Measurements from ENCODE around the gene PXK. TPM values are rescaled to one million over a fixed set of nuclear protein-coding genes. Genes with fewer than 3 reads are reported as not detected.
"Not testable (repeated sequence)": the region's sequence is repeated elsewhere in the genome, so short reads cannot be mapped to it uniquely, and the experiment has no call there.

PXK gene
- 10 to 100 TPM; 31.5 to 33.4 TPM for total RNA-seq

DNA sequence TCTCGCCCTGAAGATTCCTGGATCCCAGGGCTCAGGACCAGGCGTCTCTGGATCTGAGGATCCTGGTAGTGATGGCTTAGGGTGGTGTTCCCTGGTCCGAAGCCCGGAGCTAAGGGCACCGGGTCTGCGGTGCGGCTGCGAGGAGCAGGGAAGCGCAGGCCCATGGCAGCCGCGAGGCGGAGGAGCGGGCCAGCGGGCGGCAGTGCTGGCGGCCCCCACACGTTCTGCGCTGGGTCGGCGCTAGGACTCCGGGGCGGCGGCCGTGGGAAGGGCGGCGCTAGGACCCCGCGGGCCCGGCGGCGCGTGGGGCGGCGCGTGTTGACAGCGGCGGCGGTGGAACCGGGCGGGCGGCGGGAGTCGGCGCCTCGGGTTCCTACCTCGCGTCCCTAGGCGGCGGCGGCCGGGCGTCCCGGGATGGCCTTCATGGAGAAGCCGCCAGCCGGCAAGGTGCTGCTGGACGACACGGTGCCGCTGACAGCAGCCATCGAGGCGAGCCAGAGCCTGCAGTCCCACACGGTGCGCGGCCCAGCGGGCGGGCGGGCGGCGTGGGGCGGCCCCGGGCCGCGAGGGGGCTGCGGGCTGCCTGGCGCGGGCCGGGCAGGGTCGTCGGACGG, at the start of gene PXK:
Gene PXK, plus strand, starts transcription at position 318 of the 614 bp plus-strand sequence. Its CDS starts 97 bp downstream, at position 415.
- ATAC-seq (peak; percentile 94), DNase-seq (peak; percentile 84)
- ChIA-PET POLR2A (interaction anchor here (0.6 to 5.7 kb wide), 8 partner anchors 14 to 735 kb away, joined by 3 to 42 read pairs (median 3); no protein-coding TSS in a partner anchor), CTCF (interaction anchor here (0.6 to 6.5 kb wide), 12 partner anchors 8 to 160 kb away, joined by 3 to 55 read pairs (median 4); partner anchors contain the start of genes HTD2, KCTD6 and RPP14)
- Mint-ChIP-seq H3K27ac (peak within 1 kb of the TSS; percentile 94), H3K9me3 (ENCODE audit: insufficient read depth) (no peaks in the 10 kb centered on the region), H3K36me3 (ENCODE audit: low read depth) (peaks cover 11% of the 10 kb centered on the region), H3K4me1 (ENCODE audit: low read depth) (peaks cover 41% of the 10 kb centered on the region), H3K4me3 (peak within 1 kb of the TSS; percentile 100), H3K27me3 (ENCODE audit: low read depth) (no peaks in the 10 kb centered on the region)

- H3K27ac Mint-ChIP-seq = no peak overlapping the region
- H3K9me3 Mint-ChIP-seq (ENCODE audit: insufficient read depth) = no peaks in the 10 kb centered on the region
- CTCF ChIA-PET = interaction anchor here (1.3 kb wide), 2 partner anchors 14 to 21 kb away, joined by 3 to 6 read pairs; partner anchors contain the start of genes HTD2 and RPP14
- no peak overlapping the region for H3K4me3 Mint-ChIP-seq
- POLR2A ChIA-PET = no interaction called here
- no peaks in the 10 kb centered on the region for H3K4me1 Mint-ChIP-seq (ENCODE audit: low read depth)
- H3K36me3 Mint-ChIP-seq (ENCODE audit: low read depth) = peaks cover 3% of the 10 kb centered on the region
- no peaks in the 10 kb centered on the region for H3K27me3 Mint-ChIP-seq (ENCODE audit: low read depth)
- DNase-seq (no peak), ATAC-seq (no peak)
Measured at GRCh38 chr3:58285334-58285733, 47.4 kb upstream of the PXK start.

DNA sequence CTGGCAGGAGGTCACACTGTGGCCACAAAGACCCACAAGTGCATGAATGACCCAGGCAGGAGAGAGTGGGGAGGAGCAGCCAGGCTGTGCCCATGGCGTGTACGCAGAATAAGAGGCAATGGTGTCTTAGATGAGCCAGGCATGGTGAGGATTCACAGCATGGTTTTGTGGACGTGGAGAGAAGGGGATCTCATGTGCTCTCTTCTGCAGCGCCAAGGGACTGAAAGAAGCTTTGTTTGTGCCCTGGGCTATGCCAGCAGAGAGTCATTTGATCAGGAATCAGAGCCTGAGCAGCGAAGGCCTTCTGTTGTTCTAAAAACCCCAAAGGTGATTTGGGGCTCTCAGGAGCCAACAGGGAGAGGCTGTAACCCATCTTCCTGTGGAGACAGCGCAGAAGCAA, 45.3 kb upstream of the PXK start:
- ATAC-seq (no peak), DNase-seq (no peak)
- POLR2A ChIA-PET = no interaction called here
- Mint-ChIP-seq H3K4me1 (ENCODE audit: low read depth) (no peaks in the 10 kb centered on the region), H3K27ac (no peak overlapping the region), H3K4me3 (no peak overlapping the region), H3K9me3 (ENCODE audit: insufficient read depth) (no peaks in the 10 kb centered on the region), H3K27me3 (ENCODE audit: low read depth) (no peaks in the 10 kb centered on the region), H3K36me3 (ENCODE audit: low read depth) (peaks cover 3% of the 10 kb centered on the region)
- CTCF ChIA-PET = interaction anchor here (0.8 kb wide), 2 partner anchors 70 to 72 kb away, joined by 3 read pairs; no protein-coding TSS in a partner anchor

- ChIA-PET POLR2A (no interaction called here), CTCF (interaction anchor here (0.8 kb wide), 2 partner anchors 71 to 73 kb away, joined by 3 read pairs; no protein-coding TSS in a partner anchor)
- H3K9me3 Mint-ChIP-seq (ENCODE audit: insufficient read depth) = no peaks in the 10 kb centered on the region
- H3K36me3 Mint-ChIP-seq (ENCODE audit: low read depth) = peaks cover 3% of the 10 kb centered on the region
- H3K27me3 Mint-ChIP-seq (ENCODE audit: low read depth) = no peaks in the 10 kb centered on the region
- H3K4me1 Mint-ChIP-seq (ENCODE audit: low read depth) = no peaks in the 10 kb centered on the region
- H3K4me3 Mint-ChIP-seq = no peak overlapping the region
- ATAC-seq (no peak), DNase-seq (no peak)
- no peak overlapping the region for H3K27ac Mint-ChIP-seq
Measured at GRCh38 chr3:58288011-58288728, 44.5 kb upstream of the PXK start.

DNA sequence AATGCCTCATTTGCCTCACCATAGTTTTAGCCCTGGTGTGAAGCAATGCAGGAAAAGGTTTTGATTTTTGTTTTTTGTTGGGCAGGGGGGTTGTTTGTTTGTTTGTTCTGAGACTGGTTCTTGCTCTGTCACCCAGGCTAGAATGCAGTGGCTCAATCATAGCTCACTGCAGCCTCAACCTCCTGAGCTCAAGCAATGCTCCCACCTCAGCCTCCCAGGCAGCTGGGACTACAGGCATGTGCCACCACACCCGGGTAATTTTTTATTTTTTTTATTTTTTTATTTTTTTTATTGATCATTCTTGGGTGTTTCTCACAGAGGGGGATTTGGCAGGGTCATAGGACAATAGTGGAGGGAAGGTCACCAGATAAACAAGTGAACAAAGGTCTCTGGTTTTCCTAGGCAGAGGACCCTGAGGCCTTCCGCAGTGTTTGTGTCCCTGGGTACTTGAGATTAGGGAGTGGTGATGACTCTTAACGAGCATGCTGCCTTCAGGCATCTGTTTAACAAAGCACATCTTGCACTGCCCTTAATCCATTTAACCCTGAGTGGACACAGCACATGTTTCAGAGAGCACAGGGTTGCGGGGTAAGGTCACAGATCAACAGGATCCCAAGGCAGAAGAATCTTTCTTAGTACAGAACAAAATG, 43.6 kb upstream of the PXK start:
- CTCF ChIA-PET = not testable (repeated sequence)

DNA sequence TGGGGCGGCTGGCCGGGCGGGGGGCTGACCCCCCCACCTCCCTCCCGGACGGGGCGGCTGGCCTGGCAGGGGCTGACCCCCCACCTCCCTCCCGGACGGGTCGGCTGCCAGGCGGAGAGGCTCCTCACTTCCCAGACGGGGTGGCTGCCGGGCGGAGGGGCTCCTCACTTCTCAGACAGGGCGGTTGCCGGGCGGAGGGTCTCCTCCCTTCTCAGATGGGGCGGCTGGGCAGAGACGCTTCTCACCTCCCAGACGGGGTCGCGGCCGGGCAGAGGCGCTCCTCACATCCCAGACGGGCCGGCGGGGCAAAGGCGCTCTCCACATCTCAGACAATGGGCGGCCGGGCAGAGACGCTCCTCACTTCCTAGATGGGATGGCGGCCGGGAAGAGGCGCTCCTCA, 42.2 kb upstream of the PXK start:
- CTCF ChIA-PET; H3K4me1 Mint-ChIP-seq (ENCODE audit: low read depth); H3K9me3 Mint-ChIP-seq (ENCODE audit: insufficient read depth); H3K27ac Mint-ChIP-seq; ATAC-seq; DNase-seq; POLR2A ChIA-PET; H3K27me3 Mint-ChIP-seq (ENCODE audit: low read depth); H3K36me3 Mint-ChIP-seq (ENCODE audit: low read depth); H3K4me3 Mint-ChIP-seq: not testable (repeated sequence)

More for the DNA sequence above, 43.6 kb upstream of the PXK start:
- DNase-seq; H3K4me3 Mint-ChIP-seq; H3K27me3 Mint-ChIP-seq (ENCODE audit: low read depth); POLR2A ChIA-PET; H3K4me1 Mint-ChIP-seq (ENCODE audit: low read depth); H3K9me3 Mint-ChIP-seq (ENCODE audit: insufficient read depth); H3K36me3 Mint-ChIP-seq (ENCODE audit: low read depth); H3K27ac Mint-ChIP-seq; ATAC-seq: not testable (repeated sequence)

DNA sequence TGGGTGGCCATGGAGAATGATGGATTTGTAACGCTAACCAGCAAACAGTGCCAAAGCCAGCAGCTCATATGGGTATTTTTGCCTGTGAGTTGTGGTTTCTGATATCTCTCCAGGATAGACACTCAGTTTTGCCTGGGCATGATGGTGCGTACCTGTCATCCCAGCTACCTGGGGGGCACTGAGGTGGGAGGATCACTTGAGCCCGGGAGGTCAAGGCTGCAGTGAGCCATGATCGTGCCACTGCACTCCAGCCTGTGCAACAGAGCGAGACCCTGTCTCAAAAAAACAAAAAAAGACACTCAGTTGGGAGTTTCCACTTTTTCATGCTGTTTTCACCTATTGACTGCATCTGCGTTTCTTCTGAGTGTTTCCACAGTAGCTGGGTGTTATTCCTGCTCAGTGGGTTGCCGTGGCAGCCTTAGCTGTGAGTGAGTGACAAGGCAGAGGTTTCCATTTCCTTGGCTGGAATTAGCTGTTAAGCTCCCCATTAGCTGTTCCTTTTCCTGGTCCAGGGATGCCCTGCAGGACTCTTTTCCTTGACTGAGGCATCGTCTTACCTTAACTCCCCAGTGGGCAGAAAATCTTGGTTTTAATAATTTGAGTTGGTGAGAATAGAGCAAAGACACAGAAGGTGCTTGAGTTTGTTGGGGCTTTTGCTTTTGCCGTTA, 40.9 kb upstream of the PXK start:
- no peak for DNase-seq
- H3K9me3 Mint-ChIP-seq (ENCODE audit: insufficient read depth) = no peaks in the 10 kb centered on the region
- no peaks in the 10 kb centered on the region for H3K4me1 Mint-ChIP-seq (ENCODE audit: low read depth)
- ChIA-PET POLR2A (no interaction called here), CTCF (interaction anchor here (2.9 kb wide), 1 partner anchor 15 kb away, joined by 12 read pairs; the partner anchor contains the start of genes HTD2 and RPP14)
- no peak for ATAC-seq
- H3K27me3 Mint-ChIP-seq (ENCODE audit: low read depth) = no peaks in the 10 kb centered on the region
- no peaks in the 10 kb centered on the region for H3K36me3 Mint-ChIP-seq (ENCODE audit: low read depth)
- no peak overlapping the region for H3K4me3 Mint-ChIP-seq
- H3K27ac Mint-ChIP-seq = no peak overlapping the region

DNA sequence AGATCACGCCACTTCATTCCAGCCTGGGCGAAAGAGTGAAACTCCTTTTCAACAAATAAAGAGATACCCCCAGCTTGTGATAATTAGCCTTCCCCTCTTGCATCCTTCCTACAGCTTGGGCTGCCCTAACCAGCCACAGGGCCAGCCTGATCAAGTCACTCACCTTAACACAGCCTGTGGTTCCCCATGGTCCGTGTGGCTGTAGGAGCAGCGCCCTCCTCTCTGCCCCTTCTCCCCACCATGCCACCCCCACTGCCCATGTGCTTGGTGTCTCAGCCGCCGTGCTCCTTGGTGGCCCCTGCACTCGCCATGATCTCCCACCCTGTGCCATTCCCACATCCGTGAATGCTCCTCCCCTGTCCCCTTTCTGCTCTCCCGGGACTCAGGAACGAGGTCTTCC, 39.8 kb upstream of the PXK start:
- ATAC-seq = no peak
- no peaks in the 10 kb centered on the region for H3K9me3 Mint-ChIP-seq (ENCODE audit: insufficient read depth)
- no peak overlapping the region for H3K27ac Mint-ChIP-seq
- no peak overlapping the region for H3K4me3 Mint-ChIP-seq
- no peaks in the 10 kb centered on the region for H3K27me3 Mint-ChIP-seq (ENCODE audit: low read depth)
- POLR2A ChIA-PET = no interaction called here
- H3K36me3 Mint-ChIP-seq (ENCODE audit: low read depth) = no peaks in the 10 kb centered on the region
- DNase-seq = no peak
- no peaks in the 10 kb centered on the region for H3K4me1 Mint-ChIP-seq (ENCODE audit: low read depth)
- CTCF ChIA-PET = interaction anchor here (2.9 kb wide), 1 partner anchor 13 kb away, joined by 12 read pairs; the partner anchor contains the start of genes HTD2 and RPP14

DNA sequence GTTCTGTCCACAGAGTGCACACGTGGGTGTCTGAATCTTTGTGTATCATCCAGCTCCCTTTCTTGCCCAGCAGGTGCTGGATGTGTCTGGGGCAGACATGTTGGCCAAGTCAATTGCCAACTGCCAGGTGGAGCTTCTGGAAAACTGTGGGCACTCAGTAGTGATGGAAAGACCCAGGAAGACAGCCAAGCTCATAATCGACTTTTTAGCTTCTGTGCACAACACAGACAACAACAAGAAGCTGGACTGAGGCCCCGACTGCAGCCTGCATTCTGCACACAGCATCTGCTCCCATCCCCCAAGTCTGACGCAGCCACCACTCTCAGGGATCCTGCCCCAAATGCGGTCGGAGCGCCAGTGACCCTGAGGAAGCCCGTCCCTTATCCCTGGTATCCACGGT, 39.2 kb upstream of the PXK start:
- H3K27ac Mint-ChIP-seq = no peak overlapping the region
- CTCF ChIA-PET = interaction anchor here (0.6 to 2.9 kb wide), 2 partner anchors 13 to 295 kb away, joined by 3 to 12 read pairs; partner anchors contain the start of genes HTD2 and RPP14
- no peak for DNase-seq

DNA sequence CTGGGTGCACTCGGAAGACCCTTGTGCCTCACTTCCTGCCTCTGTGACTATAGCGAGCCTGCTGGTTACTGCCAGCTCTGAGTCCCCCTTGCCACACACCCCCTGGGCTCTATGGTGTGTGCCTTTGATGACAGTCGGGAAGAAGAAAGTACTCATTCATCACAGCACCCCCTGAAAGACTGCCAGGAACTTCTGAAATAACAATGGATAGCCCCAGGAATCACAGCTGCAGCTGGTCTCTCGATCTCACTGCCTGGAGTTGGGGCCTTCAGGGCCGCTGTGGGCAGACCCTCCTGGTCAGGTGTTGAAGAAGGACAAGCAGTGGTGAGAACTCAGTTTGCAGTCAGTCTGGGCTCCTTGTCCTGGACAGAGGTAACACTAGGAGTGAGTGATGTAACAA, 36.4 kb upstream of the PXK start:
- H3K27ac Mint-ChIP-seq = no peak overlapping the region
- no peaks in the 10 kb centered on the region for H3K36me3 Mint-ChIP-seq (ENCODE audit: low read depth)
- CTCF ChIA-PET = interaction anchor here (0.9 to 1.8 kb wide), 2 partner anchors 10 to 108 kb away, joined by 4 to 14 read pairs; partner anchors contain the start of genes HTD2 and RPP14
- ATAC-seq (no peak), DNase-seq (no peak)
- no peaks in the 10 kb centered on the region for H3K4me1 Mint-ChIP-seq (ENCODE audit: low read depth)
- no peak overlapping the region for H3K4me3 Mint-ChIP-seq
- H3K9me3 Mint-ChIP-seq (ENCODE audit: insufficient read depth) = no peaks in the 10 kb centered on the region
- H3K27me3 Mint-ChIP-seq (ENCODE audit: low read depth) = peaks cover 7% of the 10 kb centered on the region
- POLR2A ChIA-PET = no interaction called here

More for the DNA sequence above, 39.2 kb upstream of the PXK start:
- no peaks in the 10 kb centered on the region for H3K27me3 Mint-ChIP-seq (ENCODE audit: low read depth)
- POLR2A ChIA-PET = no interaction called here
- H3K4me1 Mint-ChIP-seq (ENCODE audit: low read depth) = no peaks in the 10 kb centered on the region
- no peak for ATAC-seq
- no peaks in the 10 kb centered on the region for H3K9me3 Mint-ChIP-seq (ENCODE audit: insufficient read depth)
- H3K4me3 Mint-ChIP-seq = no peak overlapping the region
- no peaks in the 10 kb centered on the region for H3K36me3 Mint-ChIP-seq (ENCODE audit: low read depth)

DNA sequence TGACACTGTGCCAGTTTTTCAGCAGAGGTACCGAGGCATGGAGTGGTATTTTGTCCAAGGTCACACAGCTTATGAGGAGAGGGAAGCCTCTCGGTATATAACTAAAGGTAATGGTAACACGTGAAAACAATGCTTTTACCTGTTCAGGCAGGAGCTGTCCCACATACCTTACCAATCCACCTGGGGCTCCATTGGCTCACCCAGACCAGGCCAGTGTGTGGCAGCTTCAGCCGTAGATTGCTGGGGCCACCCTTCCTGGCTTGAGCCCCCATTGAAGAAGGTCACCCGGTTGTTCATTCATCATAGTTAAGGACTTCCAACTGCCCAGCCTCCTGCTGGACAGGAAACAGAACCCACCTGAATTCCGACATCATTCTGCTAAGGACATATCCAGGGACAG, 35.8 kb upstream of the PXK start:
- H3K4me3 Mint-ChIP-seq = no peak overlapping the region
- H3K27me3 Mint-ChIP-seq (ENCODE audit: low read depth) = peaks cover 13% of the 10 kb centered on the region
- no peak overlapping the region for H3K27ac Mint-ChIP-seq
- no peaks in the 10 kb centered on the region for H3K9me3 Mint-ChIP-seq (ENCODE audit: insufficient read depth)
- H3K4me1 Mint-ChIP-seq (ENCODE audit: low read depth) = no peaks in the 10 kb centered on the region
- POLR2A ChIA-PET = no interaction called here
- H3K36me3 Mint-ChIP-seq (ENCODE audit: low read depth) = no peaks in the 10 kb centered on the region
- CTCF ChIA-PET = interaction anchor here (0.9 kb wide), 1 partner anchor 109 kb away, joined by 4 read pairs; no protein-coding TSS in a partner anchor
- DNase-seq = no peak
- ATAC-seq = no peak

Data from activated CD8-positive, alpha-beta T cell treated with anti-CD3 and anti-CD28 coated beads, Interleukin-2, amount 10 ng/mL, durations not matched to agents 7 days and 5 days (primary cell).